Superior temporal gyrus (tissue), 1 donor: Measurements from ENCODE around the gene CLIC3.

ENCODE experiments used
- DNase-seq: peaks from one replicate; pipeline ENCODE4 v3.0.0-alpha.2; 2016; ENCODE audit errors: extremely low spot score

CLIC3 gene

GRCh38 chr9:136980669-136981478 is 15.5 kb downstream of the CLIC3 start:
- DNase-seq: no peak

- DNase-seq: no peak
These were observed 16.4 kb downstream of the CLIC3 start for GRCh38 chr9:136979769-136980587.

- no peak for DNase-seq
These were observed 17.4 kb downstream of the CLIC3 start for GRCh38 chr9:136978865-136979544.

- peak; percentile 82 for DNase-seq
These were observed 18.1 kb downstream of the CLIC3 start for GRCh38 chr9:136978073-136978864.

GRCh38 chr9:136977649-136978072 is 18.7 kb downstream of the CLIC3 start:
- DNase-seq: no peak

GRCh38 chr9:136977223-136977622 is 19.1 kb downstream of the CLIC3 start, which contains the start of gene PTGDS:
PTGDS (plus strand) TSS chr9:136977504; CDS start chr9:136977579, 75 bp downstream.
- peak; percentile 97 for DNase-seq

- peak; percentile 82 for DNase-seq
These were observed 20.7 kb downstream of the CLIC3 start for GRCh38 chr9:136975644-136976043.

- no peak for DNase-seq
These were observed 21.4 kb downstream of the CLIC3 start for GRCh38 chr9:136974817-136975535.

- no peak for DNase-seq
These were observed 22.4 kb downstream of the CLIC3 start for GRCh38 chr9:136973618-136974617.

- DNase-seq: no peak
These were observed 23.6 kb downstream of the CLIC3 start for GRCh38 chr9:136972743-136973142.

- DNase-seq: no peak
These were observed 24.0 kb downstream of the CLIC3 start for GRCh38 chr9:136972335-136972734.

GRCh38 chr9:136971746-136972145 is 24.6 kb downstream of the CLIC3 start:
- DNase-seq: no peak

GRCh38 chr9:136970361-136970760 is 26.0 kb downstream of the CLIC3 start:
- DNase-seq: no peak

- no peak for DNase-seq
These were observed 26.6 kb downstream of the CLIC3 start for GRCh38 chr9:136969774-136970173.

GRCh38 chr9:136969150-136969549 is 27.2 kb downstream of the CLIC3 start:
- DNase-seq: no peak

GRCh38 chr9:136968333-136969127 is 27.8 kb downstream of the CLIC3 start:
- no peak for DNase-seq

GRCh38 chr9:136965771-136966484 is 30.4 kb downstream of the CLIC3 start:
- peak; percentile 86 for DNase-seq
